Thyroid gland (tissue), 4 donors: ENCODE measurements around the gene RAPGEF1. TPM values are rescaled to one million over a fixed set of nuclear protein-coding genes. Genes with fewer than 3 reads are reported as not detected.
A peak's percentile ranks its signal among the peaks of the same experiment; 100 is the strongest.

ENCODE experiments used
- DNase-seq, 2 donors: peaks; one replicate each; pipeline ENCODE4 v3.0.0-alpha.2; 2019
- H3K27ac ChIP-seq, 3 donors: fragments of 200-600 bp; sonication (generic); 1 replicate in 2 of 3; 2 replicates in 1 of 3; pipeline ENCODE4 v1.5.1; 2016 to 2019; ENCODE audit warnings: mild to moderate bottlenecking in 1 of 3, moderate library complexity in 1 of 3
- H3K27me3 ChIP-seq: fragments of 200-600 bp; sonication (generic); one replicate; pipeline ENCODE4 v1.5.1; 2019
- H3K36me3 ChIP-seq, 2 donors: fragments of 200-600 bp; sonication (generic); one replicate each; pipeline ENCODE4 v1.5.1; 2016 to 2019
- H3K4me1 ChIP-seq, 2 donors: fragments of 200-600 bp; sonication (generic); one replicate each; pipeline ENCODE4 v1.5.1; 2017 to 2019
- H3K4me3 ChIP-seq, 3 donors: fragments of 200-600 bp; sonication (generic); replicated peaks in 1 of 3; 1 replicate in 2 of 3; 2 replicates in 1 of 3; pipeline ENCODE4 v1.5.1; 2016; ENCODE audit warnings: mild to moderate bottlenecking in 1 of 3
- H3K9me3 ChIP-seq: fragments of 200-600 bp; sonication (generic); one replicate; pipeline ENCODE4 v1.5.1; 2017
- POLR2A ChIP-seq, 2 donors: fragments of 450-650 bp; IDR thresholded peaks; one replicate each; pipeline ENCODE4 v1.6.1; 2017; ENCODE audit warnings: antibody characterized with exemption in 2 of 2, mild to moderate bottlenecking in 2 of 2, moderate library complexity in 1 of 2
- WGBS, 2 donors: methylation state at CpG; one replicate each; pipeline ENCODE4 v1.1.5; 2017; 5-methylcytosine and 5-hydroxymethylcytosine counted together
- intact Hi-C: fragments of 100-400 bp; cut with DNase I; formaldehyde crosslinking; loops from one replicate; pipeline ENCODE4 v1.15.1; 2023
- total RNA-seq, 4 donors: library from RNA; depleted of rRNA; stranded (reverse); fragments of >200 nt; gene quantifications; one replicate each; pipeline ENCODE4 v1.2.3, GENCODE V29; 2016
- TF ChIP-seq, protein P1 (sequence below), 6 experiments: fragments of 200-600 bp in 3 of 6; fragments of 450-650 bp in 3 of 6; sonication (generic) in 3 of 6; IDR thresholded peaks; one replicate each; pipeline ENCODE4 v1.5.1; 2016 to 2019; ENCODE audit warnings: antibody characterized with exemption in 6 of 6, mild to moderate bottlenecking in 2 of 6, inconsistent platforms in 1 of 6, moderate library complexity in 1 of 6

RAPGEF1 gene
- total RNA-seq, 4 donors from 2014 or later = 39.6 to 52.5 (median 44.9) TPM

DNA sequence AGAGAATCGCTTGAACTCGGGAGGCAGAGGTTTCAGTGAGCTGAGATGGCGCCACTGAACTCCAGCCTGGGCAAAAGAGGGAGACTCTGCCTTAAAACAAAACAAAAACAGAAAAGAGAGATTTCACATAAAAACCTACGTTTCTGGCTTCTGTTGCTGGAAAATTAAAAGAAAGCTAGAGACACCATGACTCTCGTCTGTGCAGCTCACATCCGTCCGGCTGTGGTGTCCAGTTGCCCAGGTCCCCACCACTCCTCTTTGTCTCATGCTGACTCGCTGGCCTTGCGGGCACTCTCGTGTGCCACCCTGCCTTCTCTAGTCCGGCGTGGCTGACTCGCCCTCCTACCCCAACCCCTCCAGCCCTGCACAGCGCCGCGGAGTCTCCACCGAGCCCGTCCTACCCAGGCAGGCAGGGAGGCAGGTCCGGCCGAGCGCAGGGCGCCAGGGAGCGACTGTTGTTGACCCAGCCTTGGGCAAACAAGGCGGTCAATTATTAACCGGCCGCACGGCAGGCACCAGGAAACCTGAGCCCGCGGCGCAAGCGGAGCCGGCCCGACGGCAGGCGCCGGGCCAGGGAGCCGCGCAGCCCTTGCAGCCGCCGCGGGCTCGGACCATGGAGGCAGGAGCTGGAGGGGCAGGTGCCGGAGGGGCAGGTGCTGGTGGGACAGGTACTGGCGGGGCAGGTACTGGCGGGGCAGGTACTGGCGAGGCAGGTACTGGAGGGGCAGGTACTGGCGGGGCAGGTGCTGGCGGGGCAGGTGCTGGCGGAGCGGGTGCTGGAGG lies 194.7 kb downstream of the RAPGEF1 start, which contains the start of gene PRRT1B:
PRRT1B (plus strand) TSS at position 521 of the 783 bp plus-strand sequence; CDS start at position 614, 93 bp downstream.
- Histone ChIP-seq H3K4me3 (no peak within 1 kb of the TSS), H3K27me3 (peaks cover 16% of the 10 kb centered on the region), H3K4me1 (peaks cover 11 to 21% of the 10 kb centered on the region in 2 donors), H3K36me3 (no peaks in the 10 kb centered on the region), H3K9me3 (no peaks in the 10 kb centered on the region), H3K27ac (no peak within 1 kb of the TSS)
- TF ChIP-seq, protein P1, sequence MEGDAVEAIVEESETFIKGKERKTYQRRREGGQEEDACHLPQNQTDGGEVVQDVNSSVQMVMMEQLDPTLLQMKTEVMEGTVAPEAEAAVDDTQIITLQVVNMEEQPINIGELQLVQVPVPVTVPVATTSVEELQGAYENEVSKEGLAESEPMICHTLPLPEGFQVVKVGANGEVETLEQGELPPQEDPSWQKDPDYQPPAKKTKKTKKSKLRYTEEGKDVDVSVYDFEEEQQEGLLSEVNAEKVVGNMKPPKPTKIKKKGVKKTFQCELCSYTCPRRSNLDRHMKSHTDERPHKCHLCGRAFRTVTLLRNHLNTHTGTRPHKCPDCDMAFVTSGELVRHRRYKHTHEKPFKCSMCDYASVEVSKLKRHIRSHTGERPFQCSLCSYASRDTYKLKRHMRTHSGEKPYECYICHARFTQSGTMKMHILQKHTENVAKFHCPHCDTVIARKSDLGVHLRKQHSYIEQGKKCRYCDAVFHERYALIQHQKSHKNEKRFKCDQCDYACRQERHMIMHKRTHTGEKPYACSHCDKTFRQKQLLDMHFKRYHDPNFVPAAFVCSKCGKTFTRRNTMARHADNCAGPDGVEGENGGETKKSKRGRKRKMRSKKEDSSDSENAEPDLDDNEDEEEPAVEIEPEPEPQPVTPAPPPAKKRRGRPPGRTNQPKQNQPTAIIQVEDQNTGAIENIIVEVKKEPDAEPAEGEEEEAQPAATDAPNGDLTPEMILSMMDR (IDR thresholded peaks at IDR 0.05) = no peak
- TF ChIP-seq POLR2A (IDR thresholded peaks at IDR 0.05) = no peak
- DNase-seq = peak; percentile 19 to 24
- intact Hi-C loops = no loop called here
- WGBS, 2 donors = 26 to 32% methylated on average over 22 to 36 of the region's 50 CpGs

DNA sequence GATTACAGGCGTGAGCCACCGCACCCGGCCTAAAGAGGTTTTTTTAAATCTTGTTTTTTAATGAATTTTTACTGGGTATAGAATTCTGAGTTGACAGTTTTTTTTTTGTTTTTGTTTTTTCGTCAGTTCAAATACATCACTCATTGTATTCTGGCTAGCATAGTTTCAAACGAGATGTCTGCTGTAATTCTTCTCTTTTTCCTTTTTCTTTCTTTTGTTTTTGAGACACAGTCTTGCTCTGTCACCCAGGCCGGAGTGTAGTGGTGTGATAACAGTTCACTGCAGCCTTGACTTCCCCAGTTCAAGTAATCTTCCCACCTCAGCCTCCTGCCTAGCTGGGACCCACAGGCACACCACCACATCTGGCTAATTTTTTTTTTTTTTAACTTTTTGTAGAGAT lies 196.7 kb downstream of the RAPGEF1 start:
- Histone ChIP-seq H3K27ac (no peak overlapping the region), H3K4me1 (peaks cover 11 to 21% of the 10 kb centered on the region in 2 donors), H3K27me3 (peaks cover 16% of the 10 kb centered on the region), H3K4me3 (no peak overlapping the region), H3K9me3 (no peaks in the 10 kb centered on the region), H3K36me3 (no peaks in the 10 kb centered on the region)
- WGBS, 2 donors = 92 to 94% methylated on average over 6 of the region's 6 CpGs
- intact Hi-C loops = no loop called here
- TF ChIP-seq, protein P1 (IDR thresholded peaks at IDR 0.05) = no peak
- no peak for TF ChIP-seq POLR2A (IDR thresholded peaks at IDR 0.05)
- DNase-seq = no peak

DNA sequence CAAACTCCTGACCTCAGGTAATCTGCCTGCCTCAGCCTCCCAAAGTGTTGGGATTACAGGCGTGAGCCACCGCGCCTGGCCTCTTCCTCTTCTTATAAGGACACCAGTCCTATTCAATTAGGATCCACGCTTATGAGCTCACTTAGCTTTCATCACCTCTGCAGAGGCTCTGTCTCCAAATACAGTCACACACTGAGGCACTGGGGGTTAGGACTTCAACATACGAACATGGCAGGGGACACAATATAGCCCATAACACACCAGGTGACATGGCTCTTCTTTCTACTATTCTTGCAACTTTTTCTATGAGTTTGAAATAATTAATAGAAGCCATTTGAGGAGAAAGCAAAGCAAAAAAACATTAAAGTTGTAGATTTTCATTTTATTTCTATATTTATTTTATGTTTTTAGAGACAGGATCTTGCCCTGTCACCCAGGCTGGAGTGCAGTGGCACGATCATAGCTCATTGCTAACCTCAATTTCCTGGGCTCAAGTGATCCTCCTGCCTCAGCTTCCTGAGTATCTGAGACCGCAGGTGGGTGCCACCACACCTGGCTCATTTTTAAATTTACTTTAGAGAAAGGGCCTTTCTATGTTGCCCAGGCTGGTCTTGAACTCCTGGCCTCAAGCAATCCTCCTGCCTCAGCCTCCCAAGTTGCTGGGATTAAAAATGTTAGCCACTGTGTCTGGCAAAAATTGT lies 200.5 kb downstream of the RAPGEF1 start:
- H3K4me3 ChIP-seq = no peak overlapping the region
- no peaks in the 10 kb centered on the region for H3K9me3 ChIP-seq
- H3K27ac ChIP-seq = no peak overlapping the region
- no peaks in the 10 kb centered on the region for H3K36me3 ChIP-seq
- TF ChIP-seq, protein P1 (IDR thresholded peaks at IDR 0.05) = no peak
- no peak for TF ChIP-seq POLR2A (IDR thresholded peaks at IDR 0.05)
- no peaks in the 10 kb centered on the region for H3K27me3 ChIP-seq
- intact Hi-C loops = no loop called here
- 92 to 93% methylated on average over 7 of the region's 7 CpGs for WGBS, 2 donors
- peaks cover 0 to 4% of the 10 kb centered on the region in 2 donors for H3K4me1 ChIP-seq
- DNase-seq = no peak

DNA sequence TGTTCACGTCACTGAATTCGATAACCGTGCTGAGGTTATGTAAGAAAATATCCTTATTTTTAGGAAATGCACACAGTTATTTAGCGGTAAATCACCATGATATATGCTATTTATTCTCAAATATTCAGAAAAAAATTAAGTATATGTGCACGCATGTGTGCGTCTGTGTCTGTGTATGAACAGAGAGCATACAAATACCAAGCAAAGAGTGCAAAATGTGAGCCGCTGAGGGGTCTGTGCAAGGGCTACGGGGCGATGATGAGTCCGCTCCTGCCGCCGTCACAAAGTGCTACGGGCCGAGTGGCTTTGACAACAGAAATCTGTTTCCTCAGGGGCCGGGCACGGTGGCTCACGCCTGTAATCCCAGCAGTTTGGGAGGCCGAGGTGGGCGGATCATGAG lies 201.9 kb downstream of the RAPGEF1 start:
- no peak overlapping the region for H3K27ac ChIP-seq
- intact Hi-C loops = no loop called here
- H3K27me3 ChIP-seq = no peaks in the 10 kb centered on the region
- no peaks in the 10 kb centered on the region for H3K9me3 ChIP-seq
- H3K36me3 ChIP-seq = no peaks in the 10 kb centered on the region
- DNase-seq = no peak
- TF ChIP-seq POLR2A (IDR thresholded peaks at IDR 0.05) = no peak
- TF ChIP-seq, protein P1 (IDR thresholded peaks at IDR 0.05) = no peak
- WGBS, 2 donors = 97% methylated on average over 19 of the region's 19 CpGs
- peaks cover 0 to 4% of the 10 kb centered on the region in 2 donors for H3K4me1 ChIP-seq
- no peak overlapping the region for H3K4me3 ChIP-seq
